ENCODE results near the gene MINDY2.
A peak's percentile ranks its signal among the peaks of the same experiment; 100 is the strongest.
"Not testable (repeated sequence)": the region's sequence is repeated elsewhere in the genome, so short reads cannot be mapped to it uniquely, and the experiment has no call there.

The MINDY2 gene

DNA sequence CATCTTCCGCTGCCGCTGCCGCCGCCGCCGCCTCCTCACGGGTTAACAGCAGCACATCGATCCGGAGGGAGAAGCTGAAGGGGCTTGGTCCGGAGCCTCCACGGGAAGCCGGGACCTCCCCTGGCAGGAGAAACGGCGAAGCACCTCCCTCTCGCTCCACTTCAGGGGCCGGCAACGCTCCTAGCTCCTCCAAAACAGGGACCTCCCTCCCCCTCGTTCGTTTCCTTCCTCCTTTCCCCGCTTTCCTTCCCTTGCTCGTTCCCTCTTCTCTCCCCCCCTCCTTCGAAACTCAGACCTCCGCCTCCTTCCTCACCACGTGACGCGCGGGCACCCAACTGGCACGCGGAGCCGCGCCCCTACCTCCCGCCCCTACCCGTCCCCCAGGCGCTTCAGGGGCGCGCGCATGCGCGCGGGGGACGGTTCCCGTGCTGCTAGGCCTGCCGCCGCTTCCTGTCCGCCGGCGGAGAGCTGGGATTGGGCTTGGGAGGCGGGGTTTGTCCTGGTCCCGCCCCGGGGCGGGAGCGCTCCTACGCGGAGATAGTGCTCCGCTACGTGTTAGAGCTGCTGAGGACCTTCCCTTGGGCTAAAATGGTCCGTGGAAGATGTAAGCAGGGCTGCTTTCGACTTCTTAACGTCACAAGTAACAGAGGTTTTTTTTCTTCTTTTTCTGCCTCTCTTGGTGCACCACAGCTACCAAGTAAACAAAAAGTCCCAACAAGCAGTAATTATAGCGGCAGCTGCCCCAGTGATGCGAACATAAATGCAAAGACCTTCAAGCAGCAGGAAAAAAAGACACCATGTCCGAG is 21.4 kb upstream of the MINDY2 start, which contains the start of gene ADAM10:
TSS of gene ADAM10 (minus strand) at position 176 of the 806 bp plus-strand sequence. CDS start at position 3, 173 bp downstream.
- peak; percentile 59 for FAIRE-seq
- peak; percentile 96 for DNase-seq (ENCODE audit: low spot score)

DNA sequence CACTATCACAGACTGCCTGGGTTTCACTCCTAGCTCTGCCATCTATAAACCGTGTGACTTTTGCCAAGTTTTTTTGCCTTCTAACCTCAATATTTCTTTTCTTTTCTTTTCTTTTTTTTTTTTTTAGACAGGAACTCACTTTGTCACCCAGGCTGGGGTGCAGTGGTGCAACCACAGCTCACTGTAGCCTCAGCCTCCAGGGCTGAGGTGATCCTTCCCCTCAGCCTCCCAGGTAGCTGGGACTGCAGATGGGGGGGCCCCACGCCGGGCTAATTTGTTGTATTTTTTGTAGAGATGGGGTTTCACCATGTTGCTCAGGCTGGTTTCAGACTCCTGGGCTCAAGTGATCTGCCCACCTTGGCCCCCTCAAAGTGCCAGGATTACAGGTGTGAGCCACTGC is 18.4 kb upstream of the MINDY2 start:
- FAIRE-seq (no peak), DNase-seq (ENCODE audit: low spot score) (no peak)

GRCh38 chr15:58755350-58755749 is 15.8 kb upstream of the MINDY2 start:
- FAIRE-seq: no peak

DNA sequence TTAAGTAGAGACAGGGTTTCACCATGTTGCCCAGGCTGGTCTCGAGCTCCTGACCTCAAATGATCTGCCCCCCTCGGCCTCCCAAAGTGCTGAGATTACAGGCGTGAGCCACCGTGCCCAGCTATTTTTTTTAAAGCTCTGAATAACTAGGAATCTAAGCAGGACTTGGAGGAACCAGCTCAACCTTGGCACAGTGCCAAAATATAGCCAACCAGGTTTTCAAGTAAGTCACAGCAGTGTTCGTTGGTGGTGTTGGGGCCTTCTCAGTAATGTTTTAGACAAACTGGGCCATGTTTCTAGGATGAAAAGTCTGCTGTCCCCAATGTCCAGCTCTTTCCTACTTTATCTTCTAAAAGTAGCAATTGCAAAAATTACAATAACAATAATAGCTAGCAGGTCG is 15.1 kb upstream of the MINDY2 start:
- DNase-seq (ENCODE audit: low spot score): no peak
- FAIRE-seq: no peak

More at GRCh38 chr15:58755350-58755749, 15.8 kb upstream of the MINDY2 start:
- DNase-seq (ENCODE audit: low spot score): no peak

GRCh38 chr15:58758141-58758540 is 13.0 kb upstream of the MINDY2 start:
- DNase-seq (ENCODE audit: low spot score) (no peak), FAIRE-seq (no peak)

DNA sequence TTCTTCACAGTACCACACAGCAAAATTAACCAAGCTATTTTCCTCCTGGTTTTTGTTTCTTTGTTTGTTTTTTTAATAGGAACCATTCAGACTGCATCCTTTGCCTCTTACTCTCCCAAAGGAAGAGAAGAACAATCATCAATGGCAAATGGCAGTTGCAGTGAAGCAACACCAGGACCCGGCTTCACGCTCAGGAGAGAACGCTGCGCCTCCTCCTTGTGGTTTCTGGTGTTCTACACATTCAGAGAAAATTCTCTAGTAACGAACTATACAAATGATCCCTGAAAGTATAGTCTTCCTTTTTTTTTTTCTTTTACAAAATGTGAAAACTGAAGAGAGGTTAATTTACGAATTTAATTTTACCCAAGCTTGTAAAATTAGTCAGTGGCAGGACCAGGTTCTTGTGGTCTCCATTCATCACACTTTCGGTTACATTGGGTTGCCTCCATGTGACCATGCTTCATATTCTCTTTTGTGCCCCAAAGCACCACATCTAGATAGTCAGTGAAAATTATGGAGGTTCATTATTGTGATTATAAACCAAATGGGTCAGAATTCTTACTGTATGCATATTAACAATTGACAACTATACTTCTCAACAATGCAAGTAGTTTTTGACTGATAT is 10.6 kb upstream of the MINDY2 start:
- no peak for DNase-seq (ENCODE audit: low spot score)

DNA sequence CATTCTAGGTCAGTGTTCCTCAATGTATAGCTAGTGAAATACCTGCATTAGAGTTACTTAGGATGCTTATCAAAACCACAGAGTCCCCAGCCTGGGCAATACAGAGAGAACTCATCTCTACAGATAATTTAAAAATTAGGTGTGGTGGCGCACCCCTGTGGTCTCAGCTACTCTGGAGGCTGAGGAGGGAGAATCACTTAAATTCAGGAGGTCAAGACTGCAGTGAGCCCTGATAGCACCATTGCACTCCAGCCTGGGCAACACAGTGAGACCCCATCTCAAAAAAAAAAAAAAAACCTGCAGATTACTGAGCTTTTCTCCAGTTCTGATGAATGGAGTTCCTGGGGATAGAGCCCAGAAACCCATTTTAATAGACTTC is 10.1 kb upstream of the MINDY2 start:
- FAIRE-seq (no peak), DNase-seq (ENCODE audit: low spot score) (no peak)

More for the DNA sequence above, 10.6 kb upstream of the MINDY2 start:
- FAIRE-seq: no peak

DNA sequence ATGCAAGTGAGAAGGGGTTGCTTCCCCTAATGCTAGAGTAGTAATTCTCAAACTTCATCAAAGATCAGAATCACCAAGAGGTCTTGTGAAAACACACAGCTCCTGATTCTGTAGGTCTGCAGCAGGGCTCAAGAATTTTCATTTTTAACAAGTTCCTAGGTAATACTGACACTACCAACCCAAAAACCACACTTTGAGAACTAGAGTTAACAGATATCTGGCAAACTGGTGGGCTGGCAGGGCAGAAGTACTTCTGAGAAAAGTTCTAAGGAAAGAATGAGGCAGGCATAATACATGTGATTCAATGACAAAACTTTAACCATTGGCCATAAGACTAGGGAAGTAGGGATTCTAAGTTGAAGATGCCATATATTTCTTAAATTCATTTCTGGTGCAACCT is 8.8 kb upstream of the MINDY2 start:
- FAIRE-seq (no peak), DNase-seq (ENCODE audit: low spot score) (no peak)

DNA sequence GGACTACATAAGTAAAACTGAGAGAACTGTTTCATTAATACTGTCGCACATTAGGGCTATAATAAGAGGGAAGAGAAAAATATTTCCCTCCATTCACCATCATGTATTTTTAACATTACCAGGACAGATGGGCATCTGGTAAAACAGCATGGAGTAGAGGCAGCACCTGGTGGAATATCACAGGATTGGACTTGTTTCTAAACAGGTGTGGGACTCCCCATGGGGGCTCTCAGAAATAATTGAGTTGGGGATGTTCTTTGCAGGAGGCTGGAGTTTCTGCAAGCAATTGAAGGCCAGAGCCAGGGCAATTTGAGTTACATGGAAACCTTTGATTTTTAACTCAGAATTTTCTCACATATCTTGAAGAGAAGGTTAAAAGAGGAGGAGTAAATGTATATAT is 8.4 kb upstream of the MINDY2 start:
- FAIRE-seq: no peak

GRCh38 chr15:58764468-58764867 is 6.6 kb upstream of the MINDY2 start:
- FAIRE-seq (no peak), DNase-seq (ENCODE audit: low spot score) (no peak)

More for the DNA sequence above, 8.4 kb upstream of the MINDY2 start:
- no peak for DNase-seq (ENCODE audit: low spot score)

- FAIRE-seq: no peak
- DNase-seq (ENCODE audit: low spot score): no peak
These were observed 4.8 kb upstream of the MINDY2 start for GRCh38 chr15:58766290-58766689.

DNA sequence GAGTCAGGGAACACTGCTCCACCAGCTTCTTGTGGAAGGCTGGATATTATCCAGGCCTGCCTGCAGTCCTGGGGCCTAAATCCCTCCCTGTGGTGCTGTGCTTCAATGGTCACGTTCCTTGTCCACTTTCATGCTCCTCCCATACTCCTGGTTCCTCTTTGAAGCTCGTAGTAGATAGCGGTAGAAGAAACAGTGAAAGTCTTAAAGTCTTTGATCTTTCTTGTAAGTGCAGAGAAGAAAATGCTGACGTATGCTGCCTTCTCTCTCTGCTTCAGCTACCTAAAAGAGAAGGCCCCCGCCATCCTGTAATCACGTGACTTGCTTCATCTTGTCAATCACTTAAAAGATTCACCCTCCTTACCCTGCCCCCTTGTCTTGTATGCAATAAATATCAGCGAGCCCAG is 2.5 kb upstream of the MINDY2 start:
- FAIRE-seq; DNase-seq (ENCODE audit: low spot score): not testable (repeated sequence)

GRCh38 chr15:58770519-58770856 is 614 bp upstream of the MINDY2 start:
- DNase-seq (ENCODE audit: low spot score): peak; percentile 30
- no peak for FAIRE-seq

- no peak for DNase-seq (ENCODE audit: low spot score)
These were observed 634 bp downstream of the MINDY2 start for GRCh38 chr15:58771621-58772250.

GRCh38 chr15:58773024-58773423 is 1.9 kb downstream of the MINDY2 start:
- DNase-seq (ENCODE audit: low spot score) (no peak), FAIRE-seq (no peak)

More at GRCh38 chr15:58771621-58772250, 634 bp downstream of the MINDY2 start:
- no peak for FAIRE-seq

DNA sequence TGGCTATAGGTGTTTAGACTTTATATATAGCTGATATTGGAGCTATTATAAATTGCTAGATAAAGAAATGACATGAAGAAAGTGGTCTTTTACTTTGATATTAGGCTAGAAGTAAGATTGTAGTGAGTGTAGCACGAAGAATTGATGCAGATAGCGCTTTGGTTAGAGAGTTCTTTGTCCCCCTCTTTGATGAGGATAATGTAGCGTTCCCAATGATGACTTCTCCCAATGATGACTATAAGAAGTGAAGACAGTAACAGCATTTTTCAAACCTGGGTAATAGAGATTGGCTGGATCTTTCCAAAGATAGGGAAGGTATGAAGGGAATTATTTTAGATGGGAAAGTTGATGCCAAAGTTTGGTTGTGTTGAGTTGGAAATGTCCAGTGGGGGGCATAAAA is 4.3 kb downstream of the MINDY2 start:
- FAIRE-seq: no peak

DNA sequence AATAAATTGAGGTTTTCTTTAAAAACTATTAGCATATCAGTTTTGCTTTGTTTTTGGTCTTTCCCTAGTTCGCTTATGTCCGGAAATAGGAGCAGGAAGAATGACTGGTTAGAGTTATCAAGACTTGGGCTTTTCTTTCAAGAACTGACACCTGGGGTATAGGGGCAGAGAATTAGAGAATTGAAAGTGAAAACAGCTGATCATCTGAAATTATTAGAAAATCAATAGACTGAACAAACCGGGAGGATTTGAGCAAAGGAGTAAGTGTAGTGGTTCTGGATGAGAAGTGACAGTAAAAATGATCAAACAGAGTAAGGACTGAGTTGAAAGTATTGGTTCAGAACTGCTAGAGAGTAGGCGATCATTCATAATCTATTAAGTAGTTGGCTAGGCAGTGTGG is 6.0 kb downstream of the MINDY2 start:
- FAIRE-seq: no peak
- DNase-seq (ENCODE audit: low spot score): no peak

More for the DNA sequence above, 4.3 kb downstream of the MINDY2 start:
- no peak for DNase-seq (ENCODE audit: low spot score)

- FAIRE-seq (no peak), DNase-seq (ENCODE audit: low spot score) (no peak)
These were observed 8.5 kb downstream of the MINDY2 start for GRCh38 chr15:58779554-58779953.

DNA sequence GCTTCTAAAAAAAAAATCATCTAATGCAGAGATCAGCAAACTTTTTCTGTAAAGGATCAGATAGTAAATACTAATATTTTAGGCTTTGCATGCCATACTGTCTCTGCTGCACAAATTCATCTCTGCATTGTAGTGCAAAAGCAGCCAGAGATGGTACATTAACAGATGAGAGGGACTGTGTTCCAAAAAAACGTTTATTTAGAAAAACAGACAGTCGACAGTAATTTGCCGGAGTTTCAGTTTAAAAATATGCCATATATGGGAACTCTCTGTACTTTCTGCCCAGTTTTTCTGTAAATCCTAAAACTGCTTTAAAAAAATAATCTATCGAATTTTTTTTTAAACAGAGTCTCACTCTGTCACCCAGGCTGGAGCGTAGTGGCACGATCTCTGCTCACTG is 14.3 kb downstream of the MINDY2 start:
- DNase-seq (ENCODE audit: low spot score) (no peak), FAIRE-seq (no peak)

- DNase-seq (ENCODE audit: low spot score) (no peak), FAIRE-seq (no peak)
These were observed 17.1 kb downstream of the MINDY2 start for GRCh38 chr15:58788056-58788710.

DNA sequence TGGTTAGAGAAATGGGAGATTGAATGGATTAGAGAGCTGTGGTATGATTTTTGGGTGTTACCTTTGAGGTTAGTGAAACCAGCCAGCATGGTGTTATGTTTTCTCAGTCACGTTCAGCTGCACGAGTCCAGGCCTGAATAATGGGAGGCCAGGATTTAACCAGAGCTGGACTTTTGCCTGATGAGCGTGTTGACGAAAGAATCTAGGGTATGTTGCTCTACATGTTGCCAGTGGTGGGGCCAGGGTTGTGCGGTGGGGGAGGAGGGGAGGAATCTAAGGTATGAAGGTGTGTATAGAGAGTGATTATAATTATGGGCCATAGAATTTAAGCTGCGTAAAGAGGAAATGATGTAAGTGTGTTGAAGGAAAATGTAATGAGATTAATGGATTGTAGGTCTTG is 22.8 kb downstream of the MINDY2 start:
- no peak for FAIRE-seq
- no peak for DNase-seq (ENCODE audit: low spot score)

DNA sequence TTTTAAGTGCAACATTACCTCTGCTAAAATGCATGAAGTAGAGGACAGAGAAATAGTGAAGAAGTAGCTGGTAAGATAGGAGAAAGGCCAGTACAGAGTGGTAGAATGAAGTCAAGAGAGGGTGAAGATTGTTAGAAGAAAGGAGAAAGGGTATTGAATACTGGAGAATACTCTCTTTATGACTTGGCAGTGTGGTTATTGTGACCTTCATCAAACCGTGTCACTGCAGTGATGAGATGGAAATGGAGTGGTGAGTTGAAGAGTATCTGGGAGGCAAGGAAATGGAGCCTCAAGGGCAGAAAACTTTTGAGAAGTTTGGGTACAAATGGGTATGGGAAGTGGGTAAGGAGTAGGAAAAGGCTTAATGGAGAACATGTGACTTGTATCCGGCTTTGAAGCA is 24.7 kb downstream of the MINDY2 start:
- no peak for FAIRE-seq

More for the DNA sequence above, 24.7 kb downstream of the MINDY2 start:
- DNase-seq (ENCODE audit: low spot score): no peak
